GM18951 (cell line): ENCODE data around the gene ADAMTS17.

Experiments used
- POLR2A ChIP-seq: IDR thresholded peaks from 4 replicates; pipeline ENCODE4 v1.6.1; 2011; ENCODE audit warnings: mild to moderate bottlenecking; ENCODE audit not compliant: insufficient read length, insufficient read depth; ENCODE audit errors: extremely low read depth
- in situ Hi-C: fragments of 300-500 bp; cut with MboI; formaldehyde crosslinking; loops from one replicate; pipeline ENCODE4 v1.12.0; 2022; ENCODE audit warnings: low sequenced_read_pairs, mixed read lengths, inconsistent platforms; ENCODE audit not compliant: unreplicated experiment

ADAMTS17 gene

GRCh38 chr15:99969261-99969920, 372.4 kb downstream of the ADAMTS17 start:
- no peak for TF ChIP-seq POLR2A
- in situ Hi-C loops, result no loop called here

GRCh38 chr15:99967841-99968371, 373.9 kb downstream of the ADAMTS17 start:
- TF ChIP-seq POLR2A, result no peak
- in situ Hi-C loops, result no loop called here

GRCh38 chr15:99966815-99967214, 375.0 kb downstream of the ADAMTS17 start:
- in situ Hi-C loops, result no loop called here
- TF ChIP-seq POLR2A, result no peak

- in situ Hi-C loops, result no loop called here
- TF ChIP-seq POLR2A, result no peak
Observed at GRCh38 chr15:99965376-99965775, 376.4 kb downstream of the ADAMTS17 start.

GRCh38 chr15:99963976-99964375, 377.8 kb downstream of the ADAMTS17 start:
- in situ Hi-C loops, result no loop called here
- TF ChIP-seq POLR2A, result no peak

- in situ Hi-C loops, result no loop called here
- no peak for TF ChIP-seq POLR2A
Observed at GRCh38 chr15:99963096-99963825, 378.5 kb downstream of the ADAMTS17 start.

GRCh38 chr15:99962006-99962561, 379.7 kb downstream of the ADAMTS17 start:
- no peak for TF ChIP-seq POLR2A
- in situ Hi-C loops, result no loop called here

- no peak for TF ChIP-seq POLR2A
Observed at GRCh38 chr15:99961011-99961441, 380.7 kb downstream of the ADAMTS17 start.

GRCh38 chr15:99959326-99959725, 382.4 kb downstream of the ADAMTS17 start:
- TF ChIP-seq POLR2A, result no peak
- in situ Hi-C loops, result no loop called here

More at GRCh38 chr15:99961011-99961441, 380.7 kb downstream of the ADAMTS17 start:
- in situ Hi-C loops, result no loop called here

GRCh38 chr15:99958426-99959097, 383.2 kb downstream of the ADAMTS17 start:
- in situ Hi-C loops, result no loop called here
- no peak for TF ChIP-seq POLR2A

GRCh38 chr15:99957642-99958013, 384.1 kb downstream of the ADAMTS17 start:
- in situ Hi-C loops, result no loop called here
- no peak for TF ChIP-seq POLR2A

- in situ Hi-C loops, result no loop called here
- no peak for TF ChIP-seq POLR2A
Observed at GRCh38 chr15:99956820-99957641, 384.7 kb downstream of the ADAMTS17 start.
